ENCODE data around the gene CHCHD5.

DNA sequence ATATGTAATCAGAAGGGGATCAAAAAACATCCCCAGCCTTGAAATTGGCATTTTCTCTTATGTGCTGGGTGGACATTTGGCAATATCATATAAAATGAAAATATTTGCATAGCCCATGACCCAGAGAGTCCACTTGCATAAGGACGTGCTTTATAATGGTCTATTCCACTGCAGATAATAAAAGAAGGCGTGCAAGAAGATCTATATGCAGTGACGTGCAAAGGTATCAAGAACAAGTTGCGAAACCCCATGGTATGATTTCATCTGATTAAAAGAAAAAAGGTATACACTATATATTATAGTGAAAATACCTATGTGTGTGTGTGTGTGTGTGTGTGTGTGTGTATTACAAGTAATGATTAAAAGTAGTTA, 52.9 kb downstream of the CHCHD5 start:
- TF ChIP-seq, protein P1, sequence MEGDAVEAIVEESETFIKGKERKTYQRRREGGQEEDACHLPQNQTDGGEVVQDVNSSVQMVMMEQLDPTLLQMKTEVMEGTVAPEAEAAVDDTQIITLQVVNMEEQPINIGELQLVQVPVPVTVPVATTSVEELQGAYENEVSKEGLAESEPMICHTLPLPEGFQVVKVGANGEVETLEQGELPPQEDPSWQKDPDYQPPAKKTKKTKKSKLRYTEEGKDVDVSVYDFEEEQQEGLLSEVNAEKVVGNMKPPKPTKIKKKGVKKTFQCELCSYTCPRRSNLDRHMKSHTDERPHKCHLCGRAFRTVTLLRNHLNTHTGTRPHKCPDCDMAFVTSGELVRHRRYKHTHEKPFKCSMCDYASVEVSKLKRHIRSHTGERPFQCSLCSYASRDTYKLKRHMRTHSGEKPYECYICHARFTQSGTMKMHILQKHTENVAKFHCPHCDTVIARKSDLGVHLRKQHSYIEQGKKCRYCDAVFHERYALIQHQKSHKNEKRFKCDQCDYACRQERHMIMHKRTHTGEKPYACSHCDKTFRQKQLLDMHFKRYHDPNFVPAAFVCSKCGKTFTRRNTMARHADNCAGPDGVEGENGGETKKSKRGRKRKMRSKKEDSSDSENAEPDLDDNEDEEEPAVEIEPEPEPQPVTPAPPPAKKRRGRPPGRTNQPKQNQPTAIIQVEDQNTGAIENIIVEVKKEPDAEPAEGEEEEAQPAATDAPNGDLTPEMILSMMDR (IDR thresholded peaks at IDR 0.05 in 8 of 11, conservative IDR thresholded peaks at IDR 0.05 in 3 of 11): no peak
- TF ChIP-seq POLR2A (IDR thresholded peaks at IDR 0.05) (no peak), POLR2AphosphoS5 (IDR thresholded peaks at IDR 0.05) (no peak)

All from spleen (tissue), 7 donors.